IMR-90 (cell line): Measurements from ENCODE around the gene HOXA3. TPM values are rescaled to one million over a fixed set of nuclear protein-coding genes. Genes with fewer than 3 reads are reported as not detected.

ENCODE experiments used
- ATAC-seq: fragments of 200-7000 bp; cut with Tn5 transposase; 2 replicates; pipeline ENCODE4 v1.9.1; 2020; ENCODE audit warnings: low read depth, mild to moderate bottlenecking, moderate library complexity
- BruUV-seq: library from RNA; stranded (reverse); fragments of 400-500 nt; replicated peaks from 2 replicates; lab custom pipeline; 2021; lab: Mats Ljungman, UMichigan
- CTCF ChIA-PET: fragments of 300-600 bp; formaldehyde crosslinking; extraction: SDS; loops from one replicate; lab custom pipeline; 2021; ENCODE audit warnings: antibody characterized with exemption; lab: Yijun Ruan, JAX
- POLR2A ChIA-PET: fragments of 300-600 bp; sonication (Branson Sonifier 250); formaldehyde crosslinking; loops from one replicate; lab custom pipeline; 2022; ENCODE audit warnings: antibody characterized with exemption; ENCODE audit not compliant: unreplicated experiment; lab: Charles Lee
- DNase-seq: peaks from one replicate; pipeline ENCODE4 v3.0.0; 2013
- H2AFZ ChIP-seq: replicated peaks from 2 replicates; pipeline ENCODE3; 2013; ENCODE audit warnings: low read length, mild to moderate bottlenecking; ENCODE audit not compliant: poor library complexity
- H2AK5ac ChIP-seq: 2 replicates; pipeline ENCODE4 v1.6.1; 2013; ENCODE audit warnings: low read depth, low read length, inconsistent platforms
- H2AK9ac ChIP-seq: replicated peaks from 2 replicates; pipeline ENCODE3; 2013; ENCODE audit warnings: mild to moderate bottlenecking, low read depth, low read length, moderate library complexity; ENCODE audit not compliant: poor library complexity
- H2BK120ac ChIP-seq: 2 replicates; pipeline ENCODE4 v1.6.1; 2013; ENCODE audit warnings: low read depth, low read length, inconsistent platforms
- H2BK15ac ChIP-seq: 3 replicates; pipeline ENCODE4 v1.6.1; 2013; ENCODE audit warnings: low read depth, low read length, inconsistent platforms
- H2BK20ac ChIP-seq: 2 replicates; pipeline ENCODE4 v1.6.1; 2013; ENCODE audit warnings: low read depth, mild to moderate bottlenecking, inconsistent platforms, low read length, moderate library complexity
- H2BK5ac ChIP-seq: 2 replicates; pipeline ENCODE4 v1.6.1; 2013; ENCODE audit warnings: mild to moderate bottlenecking, low read depth, low read length, inconsistent platforms; ENCODE audit not compliant: poor library complexity, severe bottlenecking
- H3K14ac ChIP-seq: replicated peaks from 2 replicates; pipeline ENCODE4 v1.6.1; 2013; ENCODE audit warnings: low read depth, low read length, inconsistent platforms
- H3K18ac ChIP-seq: 2 replicates; pipeline ENCODE4 v1.6.1; 2013; ENCODE audit warnings: low read depth, low read length, control low read depth
- H3K23ac ChIP-seq: 2 replicates; pipeline ENCODE4 v1.6.1; 2013; ENCODE audit warnings: low read depth, low read length, inconsistent platforms
- H3K27ac ChIP-seq: 2 replicates; pipeline ENCODE4 v1.5.1; 2013; ENCODE audit warnings: mild to moderate bottlenecking, control low read depth, low read length; ENCODE audit not compliant: insufficient read depth
- H3K27me3 ChIP-seq: 2 replicates; pipeline ENCODE4 v1.6.1; 2013; ENCODE audit warnings: low read length; ENCODE audit not compliant: control insufficient read depth, insufficient read depth
- H3K36me3 ChIP-seq: 2 replicates; pipeline ENCODE4 v1.6.1; 2013; ENCODE audit warnings: low read length, mixed read lengths; ENCODE audit not compliant: control insufficient read depth, insufficient read depth
- H3K4ac ChIP-seq: 2 replicates; pipeline ENCODE4 v1.6.1; 2013; ENCODE audit warnings: low read depth, low read length, inconsistent platforms
- H3K4me1 ChIP-seq: 2 replicates; pipeline ENCODE4 v1.6.1; 2013; ENCODE audit warnings: low read length, mixed read lengths; ENCODE audit not compliant: control insufficient read depth, insufficient read depth
- H3K4me2 ChIP-seq: 2 replicates; pipeline ENCODE4 v1.6.1; 2013; ENCODE audit warnings: low read depth, mild to moderate bottlenecking, control low read depth, low read length, moderate library complexity
- H3K4me3 ChIP-seq: 2 replicates; pipeline ENCODE4 v1.5.1; 2013; ENCODE audit warnings: low read depth, mild to moderate bottlenecking, control low read depth, low read length, moderate library complexity; ENCODE audit not compliant: insufficient read depth
- H3K56ac ChIP-seq: 2 replicates; pipeline ENCODE4 v1.6.1; 2013; ENCODE audit warnings: low read length, inconsistent platforms; ENCODE audit not compliant: insufficient read depth; ENCODE audit errors: extremely low read depth
- H3K79me1 ChIP-seq, 2 experiments: 2 replicates each; pipeline ENCODE4 v1.6.1; 2013; ENCODE audit warnings: low read length in 2 of 2, inconsistent platforms in 1 of 2, low read depth in 1 of 2
- H3K9ac ChIP-seq: 2 replicates; pipeline ENCODE4 v1.6.1; 2013; ENCODE audit warnings: low read depth, low read length, control low read depth
- H3K9me1 ChIP-seq: 2 replicates; pipeline ENCODE4 v1.6.1; 2013; ENCODE audit warnings: low read length, inconsistent platforms; ENCODE audit not compliant: insufficient read depth
- H3K9me3 ChIP-seq: 2 replicates; pipeline ENCODE4 v1.6.1; 2013; ENCODE audit warnings: low read length; ENCODE audit not compliant: control insufficient read depth, insufficient read depth
- H4K20me1 ChIP-seq: 2 replicates; pipeline ENCODE4 v1.6.1; 2013; ENCODE audit warnings: low read length, inconsistent platforms; ENCODE audit not compliant: insufficient read depth
- H4K5ac ChIP-seq: 2 replicates; pipeline ENCODE4 v1.6.1; 2013; ENCODE audit warnings: mild to moderate bottlenecking, low read depth, low read length, control low read depth
- H4K8ac ChIP-seq, 2 experiments: 2 replicates each; pipeline ENCODE4 v1.6.1; 2013; ENCODE audit warnings: low read depth in 2 of 2, low read length in 2 of 2, control low read depth in 1 of 2, inconsistent platforms in 1 of 2
- H4K91ac ChIP-seq: 2 replicates; pipeline ENCODE4 v1.6.1; 2013; ENCODE audit warnings: low read depth, low read length, inconsistent platforms; ENCODE audit not compliant: insufficient read depth
- CEBPB ChIP-seq: IDR thresholded peaks from 2 replicates; pipeline ENCODE4 v1.6.1; 2012; ENCODE audit warnings: low read depth, low read length, improper control_type of control experiment
- CHD1 ChIP-seq: IDR thresholded peaks from 2 replicates; pipeline ENCODE4 v1.6.1; 2012; ENCODE audit warnings: low read depth, low read length, improper control_type of control experiment
- SMC3 ChIP-seq: fragments of 150-350 bp; IDR thresholded peaks from 2 replicates; pipeline ENCODE4 v1.6.1; 2016; ENCODE audit warnings: low read depth, mild to moderate bottlenecking, antibody characterized with exemption, low read length, moderate library complexity
- WGBS, 2 experiments: methylation state at CpG; one replicate each; pipeline versions ENCODE4 v1.1.5 to v1.1.7; 2013; ENCODE audit warnings: missing lambda C conversion rate in 2 of 2; ENCODE audit not compliant: insufficient read length in 1 of 2; ENCODE audit errors: extremely low coverage in 2 of 2; 5-methylcytosine and 5-hydroxymethylcytosine counted together
- dilution Hi-C: fragments of 300-500 bp; cut with HindIII; formaldehyde crosslinking; loops from one replicate; pipeline ENCODE4 v1.14.3; 2018; ENCODE audit warnings: low sequenced_read_pairs; ENCODE audit not compliant: unreplicated experiment
- in situ Hi-C: fragments of 300-500 bp; cut with MboI; formaldehyde crosslinking; loops from 3 replicates; pipeline ENCODE4 v1.14.3; 2019; ENCODE audit warnings: low sequenced_read_pairs, inconsistent platforms, mixed read lengths
- intact Hi-C: fragments of 100-400 bp; cut with micrococcal nuclease; formaldehyde crosslinking; loops from 2 replicates; pipeline ENCODE4 v1.10.0; 2022
- polyA plus RNA-seq, 3 experiments: library from polyadenylated mRNA; depleted of rRNA; stranded (reverse); fragments of >200 nt; gene quantifications; 2 replicates each; pipeline ENCODE4 v1.2.3, GENCODE V29; 2012; ENCODE audit warnings: low replicate concordance in 1 of 3
- total RNA-seq: library from RNA; depleted of rRNA; stranded (reverse); fragments of >200 nt; gene quantifications from 2 replicates; pipeline ENCODE4 v1.2.3, GENCODE V29; 2012

HOXA3 gene
- total and polyA plus RNA-seq, 2 of the 4 experiments (the other 2 are of a cell fraction): 0.90 to 5.4 TPM

DNA sequence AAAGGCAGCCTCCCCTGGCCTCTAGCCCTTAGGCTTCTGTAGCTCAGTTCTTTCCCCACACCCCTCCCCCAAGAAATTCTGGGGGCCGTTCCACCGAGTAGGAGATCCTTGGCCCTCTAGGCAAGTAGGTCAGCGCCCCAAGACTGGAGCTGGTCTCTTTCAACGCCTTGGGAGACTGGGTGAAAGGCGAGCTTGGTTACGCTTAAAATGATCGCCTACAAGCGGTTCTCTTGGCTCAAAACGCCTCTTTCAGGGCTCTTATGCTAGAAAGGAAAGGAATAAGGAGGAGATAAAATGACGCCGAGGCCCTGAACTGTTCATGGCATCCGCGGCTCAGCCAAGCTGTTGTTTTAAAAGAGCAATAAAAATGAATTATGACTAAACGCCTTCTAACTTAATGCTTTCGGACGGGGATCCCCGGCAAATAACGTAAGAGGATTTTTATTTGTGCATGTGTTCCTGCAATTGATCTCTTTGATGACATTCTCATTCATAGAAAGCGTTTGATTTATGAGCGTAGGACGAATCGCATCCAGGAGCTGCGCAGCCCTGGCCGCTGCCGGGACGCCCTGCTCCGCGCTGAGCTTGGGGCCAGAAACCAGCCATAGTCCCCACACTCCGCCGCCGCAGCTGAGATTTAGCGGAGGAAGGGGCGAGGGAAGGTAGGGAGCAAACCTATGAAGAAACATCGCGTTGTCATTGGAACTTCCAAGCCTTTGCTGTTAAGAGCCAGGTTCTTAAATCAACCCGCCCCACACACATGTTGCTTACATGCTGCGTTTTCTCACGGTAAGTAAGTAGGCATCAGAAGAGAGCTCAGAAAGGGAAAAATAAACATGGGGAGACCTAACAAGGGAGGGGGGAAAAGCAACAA, 53.6 kb downstream of the HOXA3 start:
- Histone ChIP-seq H2BK5ac (peak overlapping the region; percentile 91), H4K8ac (peak overlapping the region; percentile 65; a peak in 3 of 4 replicates), H4K91ac (peak overlapping the region; percentile 88), H3K56ac (peak overlapping the region; percentile 55; the same call in 1 of the 2 replicates), H3K4me2 (peak overlapping the region; percentile 80), H2AFZ (peak overlapping the region; percentile 65), H3K27me3 (no peaks in the 10 kb centered on the region), H3K9ac (peak overlapping the region; percentile 99), H3K14ac (peak overlapping the region; percentile 90), H2BK15ac (peak overlapping the region; percentile 26; the same call in 2 of the 3 replicates), H3K9me3 (no peaks in the 10 kb centered on the region), H3K4me1 (peaks cover 15% of the 10 kb centered on the region), H4K20me1 (peaks cover 13% of the 10 kb centered on the region), H3K27ac (peak overlapping the region; percentile 98), H4K5ac (peak overlapping the region; percentile 89), H2BK120ac (peak overlapping the region; percentile 68), H3K4ac (peak overlapping the region; percentile 79), H3K18ac (peak overlapping the region; percentile 76), H2AK9ac (peak overlapping the region; percentile 59), H2BK20ac (0 out of 2 replicates have a peak overlapping the region, but pooled peaks have one; percentile 38), H3K9me1 (no peaks in the 10 kb centered on the region), H3K4me3 (peak overlapping the region; percentile 92), H3K23ac (peak overlapping the region; percentile 94), H3K36me3 (peaks cover 10% of the 10 kb centered on the region), H3K79me1 (peaks cover 10 to 26% of the 10 kb centered on the region in 2 experiments; a peak in 3 of 4 replicates), H2AK5ac (peak overlapping the region; percentile 72)
- DNase-seq (peak; percentile 80), ATAC-seq (no peak)
- dilution Hi-C loops (no loop called here), in situ Hi-C loops (no loop called here), intact Hi-C loops (loop anchor here (1.0 to 2.0 kb wide), 2 partner anchors 24 to 246 kb away; no protein-coding TSS in a partner anchor)
- TSS peak; percentile 34 for BruUV-seq
- POLR2A ChIA-PET: interaction anchor here (1.0 to 1.9 kb wide), 4 partner anchors 9 to 17 kb away, joined by 3 to 14 read pairs (median 4); no protein-coding TSS in a partner anchor
- CTCF ChIA-PET: interaction anchor here (0.5 to 1.6 kb wide), 9 partner anchors 12 to 412 kb away, joined by 3 to 4 read pairs (median 3); partner anchors contain the start of gene HOXA4
- WGBS, 2 experiments: 3% methylated on average over 8 of the region's 38 CpGs; no CpG with 5 or more reads in 1 of the 2 experiments
- peak; percentile 91; the same call in 1 of the 2 replicates for TF ChIP-seq CHD1
- TF ChIP-seq SMC3: peak; percentile 1; the same call in 1 of the 2 replicates
- TF ChIP-seq CEBPB: no peak
